COR-L47 (cell line): Measurements from ENCODE around the gene FNDC10.
"Not testable (repeated sequence)": the region's sequence is repeated elsewhere in the genome, so short reads cannot be mapped to it uniquely, and the experiment has no call there.

Experiments
- DNase-seq: peaks from one replicate; lab custom pipeline; 2025; lab: John Stamatoyannopoulos, UW

FNDC10 gene

DNA sequence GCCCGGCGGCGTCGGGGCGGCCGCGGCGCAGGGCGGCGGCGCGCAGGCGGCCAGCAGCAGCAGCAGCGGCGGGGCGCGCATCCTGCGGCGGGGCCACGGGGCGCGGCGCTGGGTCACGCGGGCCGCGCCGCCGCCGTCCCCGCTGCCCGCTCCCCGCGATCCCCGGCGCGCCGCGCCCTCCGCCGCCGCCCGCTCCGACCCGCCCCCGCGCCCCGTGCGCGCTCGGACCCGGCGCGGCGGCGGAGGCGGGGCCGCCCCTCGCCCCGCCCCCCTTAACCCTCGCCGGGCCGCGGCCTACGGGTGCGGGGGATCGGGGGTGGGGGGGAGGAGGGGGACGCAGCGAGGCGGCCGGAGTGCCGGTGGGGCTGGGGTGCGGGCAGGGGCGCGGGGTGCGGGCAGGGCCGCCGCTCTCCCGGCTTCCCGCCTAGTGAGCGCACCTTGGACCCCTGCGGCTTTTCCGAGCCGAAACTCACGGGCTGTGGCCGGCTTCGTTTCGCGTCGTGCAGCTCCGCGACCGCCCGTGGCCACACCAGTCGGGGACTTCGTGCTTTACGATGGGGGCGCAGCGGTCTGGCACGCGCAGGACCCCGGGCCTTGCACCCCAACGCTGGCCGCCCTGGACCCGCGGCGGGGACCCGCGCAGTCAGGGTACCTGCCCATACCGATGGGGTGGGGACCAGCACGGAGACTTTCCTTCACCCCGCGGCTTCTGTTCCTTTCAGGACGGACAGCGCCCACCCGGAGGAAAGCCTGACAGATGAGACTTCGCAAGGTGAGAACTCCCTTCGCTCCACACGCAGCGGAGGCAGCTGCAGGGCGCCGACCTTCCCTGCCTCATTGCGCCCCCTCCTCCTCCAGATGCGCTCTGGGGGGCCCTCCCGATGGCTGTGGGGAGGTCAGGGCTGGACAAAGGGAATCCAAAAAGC is at the start of gene FNDC10:
FNDC10 (minus strand) TSS at position 201 of the 926 bp plus-strand sequence; CDS start at position 81, 120 bp downstream.
- no peak for DNase-seq

DNA sequence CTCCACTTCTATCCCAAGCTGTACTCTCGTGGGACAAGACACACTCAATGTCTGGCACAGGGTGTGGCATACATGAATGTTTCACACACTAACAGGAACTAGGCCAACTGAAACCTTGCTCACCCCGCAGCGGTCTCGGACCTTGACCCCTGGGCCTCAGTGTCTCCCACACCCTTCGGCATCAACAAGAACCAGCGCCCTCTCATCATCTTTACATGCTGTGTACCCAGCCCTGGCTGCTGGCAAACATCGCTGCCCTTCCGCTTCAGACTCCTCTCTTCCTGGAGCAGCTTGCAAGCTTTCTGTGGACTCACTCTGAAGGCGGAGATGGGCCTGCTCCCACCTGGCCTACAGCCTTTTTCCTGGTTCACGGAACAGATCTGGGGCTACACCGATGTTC is 48.3 kb upstream of the FNDC10 start:
- DNase-seq: not testable (repeated sequence)

DNA sequence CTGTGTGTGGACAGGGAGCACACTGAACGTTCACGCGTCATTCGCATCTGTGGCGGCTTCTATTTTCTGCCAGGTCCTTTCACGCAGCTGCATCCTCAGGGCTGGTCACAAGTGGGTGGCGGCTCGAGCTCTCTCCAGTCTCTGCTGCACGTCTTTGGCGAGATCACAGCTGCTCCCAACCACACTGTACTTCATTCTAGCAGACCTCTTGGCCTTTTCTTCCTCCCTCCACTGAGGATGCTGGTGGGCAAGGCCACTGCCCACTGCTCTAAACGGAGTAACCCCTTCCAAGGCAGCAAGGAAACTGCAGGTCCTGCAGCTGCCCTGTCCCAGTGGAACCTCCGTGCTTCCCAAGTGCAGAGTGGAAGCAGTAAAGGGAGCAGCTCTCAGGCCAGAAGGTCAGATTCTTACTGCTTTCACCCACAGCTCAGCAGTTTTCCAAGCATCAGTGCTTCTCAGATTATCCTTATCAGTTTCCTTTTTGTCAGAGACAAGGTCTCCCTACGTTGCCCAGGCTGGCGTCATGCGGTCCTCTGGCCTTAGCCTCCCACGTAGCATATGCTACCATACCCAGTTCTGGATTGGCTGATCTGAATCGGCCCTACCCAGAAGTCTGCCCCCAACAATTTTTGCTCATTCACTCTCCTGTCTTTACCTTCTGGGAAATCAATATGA is 47.8 kb upstream of the FNDC10 start:
- not testable (repeated sequence) for DNase-seq

DNA sequence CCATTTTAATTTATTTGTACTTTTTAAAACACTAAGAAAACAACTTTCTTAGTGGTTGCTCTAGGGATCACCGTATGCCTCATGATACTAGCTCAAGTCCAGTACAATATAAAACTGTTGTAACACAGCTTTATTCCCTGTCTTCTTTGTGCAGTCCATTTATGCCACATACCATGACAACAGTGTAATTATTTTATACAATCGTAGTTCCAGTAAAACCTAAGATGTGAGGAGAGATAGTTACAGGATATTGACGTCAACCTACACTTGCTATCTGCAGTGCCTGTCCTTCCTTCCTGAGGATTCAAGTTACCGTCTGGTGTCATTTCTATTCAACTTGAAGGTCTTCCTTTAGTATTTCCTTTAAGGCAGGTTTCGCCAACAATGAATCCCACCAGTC is 46.4 kb upstream of the FNDC10 start:
- DNase-seq: not testable (repeated sequence)

DNA sequence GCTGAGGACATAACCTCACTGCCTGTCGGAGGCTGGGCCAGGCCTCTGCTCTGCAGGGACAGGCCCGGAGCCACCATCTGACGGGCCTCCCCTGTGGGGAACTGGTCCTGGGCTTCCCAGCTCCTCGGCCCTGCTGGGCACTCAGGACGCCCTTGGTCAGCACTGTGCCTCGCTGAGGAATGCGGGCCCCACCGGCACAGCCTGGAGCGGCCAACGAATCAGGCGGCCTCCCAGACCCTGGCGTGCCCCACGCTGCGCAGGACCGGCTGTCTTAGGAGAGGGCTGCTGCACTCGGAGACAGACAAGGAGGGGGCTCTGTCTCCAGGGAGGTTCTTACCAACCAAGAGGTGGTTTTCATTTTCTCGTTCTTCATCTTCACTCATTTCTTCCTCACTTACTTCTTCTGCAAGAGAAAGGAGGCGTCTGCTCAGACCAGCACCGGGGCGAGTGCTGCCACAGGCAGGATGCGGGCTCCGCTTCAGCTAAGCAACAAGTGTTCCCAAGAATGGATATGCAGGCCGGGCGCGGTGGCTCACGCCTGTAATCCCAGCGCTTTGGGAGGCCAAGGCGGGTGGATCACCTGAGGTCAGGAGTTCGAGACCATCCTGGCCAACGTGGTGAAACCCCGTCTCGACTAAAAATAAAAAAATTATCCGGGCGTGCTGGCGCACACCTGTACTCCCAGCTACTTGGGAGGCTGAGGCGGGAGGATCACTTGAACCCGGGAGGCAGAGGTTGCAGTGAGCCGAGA is 41.0 kb upstream of the FNDC10 start:
- not testable (repeated sequence) for DNase-seq

DNA sequence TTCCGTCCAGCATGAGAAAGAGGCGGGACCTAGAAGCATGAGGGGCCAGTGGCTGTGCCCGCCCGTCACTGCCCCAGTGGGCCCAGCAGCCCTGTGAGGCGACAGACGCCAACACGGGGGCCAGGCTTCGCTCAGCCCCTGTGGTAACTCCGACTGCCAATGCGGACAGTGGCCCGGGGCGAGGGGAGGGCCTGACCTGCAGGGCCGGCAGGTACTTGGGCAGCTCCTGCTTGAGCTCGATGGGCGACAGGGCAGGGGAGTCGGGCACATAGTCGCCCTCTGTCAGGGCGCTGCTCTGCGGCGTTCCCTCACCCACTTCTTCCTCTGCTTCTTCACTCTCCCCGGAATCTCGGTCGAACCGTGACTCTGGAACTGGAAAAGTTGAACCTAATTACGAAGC is 40.1 kb upstream of the FNDC10 start:
- not testable (repeated sequence) for DNase-seq

DNA sequence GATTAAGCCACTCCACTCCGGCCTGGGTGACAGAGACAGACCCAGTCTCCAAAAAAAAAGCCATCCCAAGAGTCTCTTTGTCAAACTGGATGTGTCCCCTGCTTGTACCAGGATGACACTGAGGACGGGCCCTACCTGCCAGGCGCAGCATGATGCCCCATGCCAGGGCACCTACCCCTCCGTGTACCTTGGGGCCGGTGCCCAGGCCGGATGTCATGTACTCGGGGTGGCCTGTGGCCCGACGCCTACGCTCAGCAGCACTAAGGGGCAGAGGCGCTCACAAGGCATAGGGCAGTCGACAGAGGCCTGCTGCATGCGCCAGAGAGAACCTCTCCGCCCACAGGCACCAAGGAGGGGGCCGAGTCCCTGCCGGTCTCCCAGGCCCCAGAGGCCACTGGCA is 39.4 kb upstream of the FNDC10 start:
- not testable (repeated sequence) for DNase-seq

DNA sequence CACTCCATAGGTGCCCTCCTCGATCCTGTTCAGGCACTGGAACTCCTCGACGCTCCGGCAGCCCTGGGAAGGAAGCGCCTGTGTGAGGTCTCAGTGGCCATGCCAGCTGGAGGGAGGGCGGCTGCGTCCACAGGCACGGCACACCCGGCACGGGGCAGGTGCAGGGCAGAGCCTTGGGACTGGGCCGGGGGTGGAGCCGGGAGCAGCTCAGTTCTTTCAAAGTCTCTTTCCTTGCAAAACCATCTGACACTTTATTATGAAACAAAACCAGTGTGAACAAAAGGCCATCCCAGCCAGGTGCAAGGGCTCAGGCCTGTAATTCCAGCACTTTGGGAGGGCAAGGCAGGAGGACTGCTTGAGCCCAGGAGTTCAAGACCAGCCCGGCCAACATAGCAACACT is 38.6 kb upstream of the FNDC10 start:
- DNase-seq: not testable (repeated sequence)

DNA sequence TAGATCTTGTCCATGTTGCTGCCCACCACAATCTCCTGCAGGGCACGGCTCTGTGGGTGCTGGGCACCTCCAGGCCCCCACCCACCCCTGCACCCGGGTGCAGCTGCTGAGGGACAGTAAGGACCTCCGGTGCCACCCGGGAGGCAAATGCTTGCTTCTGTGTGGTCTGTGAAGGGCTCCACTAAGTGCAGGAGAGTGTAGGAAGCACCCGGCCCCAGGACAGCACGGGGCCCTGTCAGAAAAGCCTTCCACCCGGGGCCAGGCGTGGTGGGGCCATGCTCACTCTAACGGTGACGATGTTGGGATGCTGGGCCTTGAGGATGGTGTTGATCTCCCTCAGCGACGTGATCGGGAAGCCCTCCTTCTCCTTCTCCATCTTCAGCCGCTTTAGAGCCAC is 37.5 kb upstream of the FNDC10 start:
- not testable (repeated sequence) for DNase-seq

DNA sequence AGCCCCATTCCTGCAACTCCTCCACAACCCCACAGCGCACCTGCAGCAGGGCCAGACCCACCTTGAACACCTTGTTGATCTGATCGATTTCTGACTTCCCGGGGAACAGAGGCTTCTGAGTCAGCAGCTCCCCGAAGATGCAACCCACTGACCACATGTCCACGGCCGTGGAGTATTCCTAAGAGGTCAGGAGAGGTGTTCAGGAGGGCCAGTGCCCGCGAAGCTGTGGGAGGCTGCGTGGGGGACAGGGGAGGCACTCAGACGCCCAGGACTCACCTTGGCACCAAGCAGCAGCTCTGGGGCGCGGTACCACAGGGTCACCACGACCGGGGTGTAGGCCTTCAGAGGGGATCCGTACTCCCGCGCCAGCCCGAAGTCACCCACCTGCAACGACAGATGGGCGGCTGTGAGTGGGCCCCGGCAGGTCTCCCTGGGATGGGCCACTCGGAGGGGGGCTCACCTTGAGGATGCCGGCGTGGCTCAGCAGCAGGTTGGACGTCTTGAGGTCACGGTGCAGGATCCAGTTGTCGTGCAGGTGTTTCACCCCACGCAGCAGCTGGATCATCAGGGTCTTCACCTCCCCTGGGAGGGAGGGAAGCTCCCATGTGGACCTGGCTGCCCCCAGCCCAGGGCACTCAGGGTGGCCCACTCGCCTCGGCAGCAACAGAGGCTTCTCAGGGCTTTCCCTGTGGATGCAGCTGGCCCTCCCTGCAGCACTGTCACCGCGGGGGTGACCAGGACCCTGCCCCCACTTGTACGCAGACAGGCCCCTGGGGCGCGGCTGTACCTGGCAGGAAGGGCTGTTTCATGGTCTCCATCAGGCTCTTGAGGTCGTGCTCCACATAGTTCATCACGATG is 36.9 kb upstream of the FNDC10 start:
- not testable (repeated sequence) for DNase-seq

DNA sequence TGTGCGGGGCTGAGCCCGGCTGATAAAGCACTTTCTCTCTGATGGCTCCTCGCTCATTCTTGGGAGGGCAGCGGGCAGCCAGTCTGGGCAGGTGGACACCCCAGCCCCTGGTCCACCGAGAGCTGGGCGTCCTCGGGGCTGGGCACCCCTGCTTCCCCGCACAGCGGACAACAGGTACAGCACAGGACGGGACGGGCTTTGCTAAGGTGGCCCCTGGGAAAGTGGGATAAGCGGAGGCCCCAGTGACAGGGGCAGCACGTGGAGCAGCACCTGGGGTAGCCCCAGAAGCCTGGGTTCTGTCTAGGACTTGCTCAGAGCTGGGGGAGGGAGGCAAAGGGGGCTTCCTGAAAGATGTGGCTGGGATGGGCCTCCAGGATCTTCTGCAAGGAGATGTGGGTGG is 34.7 kb upstream of the FNDC10 start:
- DNase-seq: not testable (repeated sequence)

DNA sequence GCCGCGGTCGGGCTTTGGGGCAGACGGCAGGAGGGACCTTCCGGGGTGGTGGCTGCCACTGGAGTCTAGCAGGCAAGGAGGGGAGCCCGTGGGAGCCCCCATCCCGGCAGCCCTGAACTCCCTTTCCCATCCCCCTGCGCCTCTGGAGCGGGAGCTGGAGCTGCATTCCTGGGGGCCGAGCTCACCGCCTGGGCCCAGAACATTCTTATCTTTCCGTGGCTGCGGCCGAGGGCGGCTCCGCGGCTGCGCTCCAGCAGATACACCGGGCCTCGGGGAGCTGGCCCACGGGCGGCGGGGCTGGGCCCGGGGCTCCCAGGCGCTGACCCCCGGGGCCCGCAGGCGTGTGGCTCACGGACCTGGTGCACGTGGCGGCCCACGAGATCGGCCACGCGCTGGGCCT is 33.5 kb upstream of the FNDC10 start:
- DNase-seq: not testable (repeated sequence)

DNA sequence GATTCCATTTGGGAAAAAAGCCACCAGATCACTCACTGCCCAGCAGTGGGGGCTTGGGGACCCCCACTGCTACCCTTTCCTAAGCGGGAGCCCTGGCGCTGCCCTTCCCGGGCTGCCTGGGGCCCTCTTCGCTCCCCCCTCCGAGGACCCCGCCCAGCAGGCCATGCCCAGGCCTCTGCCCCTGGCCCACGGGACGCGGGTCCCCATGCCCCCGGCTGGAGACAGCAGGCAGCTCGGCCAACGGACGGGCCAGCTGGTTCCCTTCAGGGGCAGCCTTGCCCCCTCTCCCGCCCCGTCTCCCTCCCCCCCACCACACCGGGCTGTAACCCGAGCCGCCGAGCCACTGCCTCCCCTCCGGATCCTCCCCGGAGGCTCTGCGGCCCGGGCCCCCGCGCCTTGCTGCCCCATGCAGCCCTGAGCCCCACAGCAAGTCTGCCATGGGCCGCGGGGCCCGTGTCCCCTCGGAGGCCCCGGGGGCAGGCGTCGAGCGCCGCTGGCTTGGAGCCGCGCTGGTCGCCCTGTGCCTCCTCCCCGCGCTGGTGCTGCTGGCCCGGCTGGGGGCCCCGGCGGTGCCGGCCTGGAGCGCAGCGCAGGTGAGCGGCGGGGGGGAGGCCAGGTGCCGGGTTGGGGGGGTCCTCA is 32.0 kb upstream of the FNDC10 start, which contains the start of gene MMP23B:
MMP23B (plus strand) TSS at position 392 of the 639 bp plus-strand sequence; CDS start at position 438, 46 bp downstream.
- no peak for DNase-seq

DNA sequence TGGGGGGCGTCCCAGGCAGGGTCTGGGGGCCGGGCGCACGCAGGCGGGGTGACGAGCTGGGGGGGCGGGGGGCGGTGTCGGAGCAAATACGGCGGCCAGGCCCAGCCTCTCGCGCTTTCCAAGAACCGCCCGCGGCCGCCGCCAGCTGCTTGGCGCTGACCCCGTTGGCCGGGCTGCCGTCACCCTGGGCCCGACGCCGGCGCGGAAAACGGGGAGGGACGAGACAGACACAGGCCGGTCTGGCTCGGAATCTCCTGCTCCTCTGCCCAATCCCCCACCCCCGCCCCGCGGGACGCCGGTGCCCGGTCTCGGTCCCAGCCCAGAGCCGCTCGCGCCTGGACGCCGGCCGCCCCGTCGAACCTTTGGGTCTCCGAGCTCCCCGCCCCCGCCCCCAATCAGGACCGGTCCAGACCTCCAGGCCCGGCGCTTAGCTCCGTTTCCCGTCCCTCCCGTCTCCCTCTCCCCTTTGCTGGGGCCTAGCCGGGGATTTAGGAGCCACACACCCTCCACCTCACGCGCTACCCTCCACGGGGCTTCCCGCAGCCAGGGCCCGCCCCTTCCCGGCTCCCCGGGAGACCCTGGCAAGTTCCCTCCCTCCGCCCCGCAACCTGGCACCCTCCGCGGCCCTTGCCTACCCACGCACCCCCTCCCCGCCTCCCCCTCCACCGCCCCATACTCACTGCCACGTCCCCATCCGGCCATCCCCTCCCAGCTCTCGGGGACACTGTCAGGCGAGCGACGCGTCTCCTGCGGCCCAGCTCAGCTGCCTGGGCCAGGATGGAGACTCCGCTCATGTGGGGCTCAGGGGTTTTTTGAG is 31.2 kb upstream of the FNDC10 start:
- DNase-seq: peak; percentile 18

DNA sequence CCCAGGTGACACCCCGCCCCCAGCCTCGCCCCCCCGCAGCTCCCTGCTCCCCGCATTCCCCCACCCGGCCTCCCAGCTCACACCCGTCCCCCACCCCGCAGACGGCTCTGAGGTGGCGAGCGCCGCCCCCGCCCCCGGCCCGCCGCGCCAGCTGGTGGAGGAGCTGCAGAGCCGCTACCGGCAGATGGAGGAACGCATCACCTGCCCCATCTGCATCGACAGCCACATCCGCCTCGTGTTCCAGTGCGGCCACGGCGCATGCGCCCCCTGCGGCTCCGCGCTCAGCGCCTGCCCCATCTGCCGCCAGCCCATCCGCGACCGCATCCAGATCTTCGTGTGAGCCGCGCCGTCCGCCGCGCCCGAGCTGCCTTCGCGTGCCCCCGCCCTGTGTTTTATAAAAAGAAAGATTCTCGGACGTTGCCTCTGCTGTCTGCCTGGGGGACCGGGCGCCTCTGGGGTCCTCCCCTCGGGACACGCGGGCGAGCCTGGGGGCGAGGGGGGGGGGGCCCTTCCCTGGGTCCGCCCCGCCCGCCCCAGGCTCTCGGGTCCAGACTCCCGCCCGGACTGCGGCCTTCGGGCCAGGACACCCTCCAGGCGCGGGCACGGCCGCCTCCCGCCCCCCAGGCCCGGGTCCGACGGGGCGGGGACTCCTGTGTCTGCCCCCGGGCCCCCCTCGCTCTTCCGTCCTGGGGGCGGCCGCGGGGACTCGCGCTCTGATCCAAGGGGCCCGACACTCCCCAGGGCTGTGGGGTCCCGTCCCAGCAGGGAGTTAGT is 30.4 kb upstream of the FNDC10 start:
- DNase-seq: peak; percentile 90

DNA sequence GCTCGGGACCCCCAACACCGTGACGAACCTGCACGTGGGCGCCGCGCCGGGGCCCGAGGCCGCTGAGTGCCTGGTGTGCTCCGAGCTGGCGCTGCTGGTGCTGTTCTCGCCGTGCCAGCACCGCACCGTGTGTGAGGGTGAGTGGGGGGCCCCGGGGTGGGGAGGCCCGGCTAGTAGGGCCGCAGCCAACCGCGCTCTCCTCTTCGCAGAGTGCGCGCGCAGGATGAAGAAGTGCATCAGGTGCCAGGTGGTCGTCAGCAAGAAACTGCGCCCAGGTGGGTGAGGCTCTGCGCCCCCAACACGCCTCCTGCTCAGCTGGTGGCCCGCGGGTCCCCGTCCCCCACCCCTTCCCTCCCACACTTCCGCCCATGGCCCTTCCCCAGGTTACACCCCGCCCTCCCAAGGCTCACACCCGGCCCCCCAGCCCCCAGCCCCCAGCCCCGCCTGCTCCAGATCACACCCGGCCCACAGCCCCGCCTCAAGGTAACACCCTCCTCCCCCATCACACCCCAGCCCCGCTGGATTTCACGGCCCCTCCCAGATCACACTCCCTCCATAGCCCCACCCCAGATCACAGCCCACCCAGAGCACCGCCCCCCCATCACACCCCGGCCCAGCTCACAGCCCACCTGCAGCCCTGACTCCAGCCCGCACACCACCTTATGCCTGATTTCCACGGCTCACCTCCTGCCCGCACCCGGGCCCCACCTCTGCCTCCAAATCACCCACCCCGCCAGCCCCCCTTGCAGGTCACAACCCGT is 29.7 kb upstream of the FNDC10 start:
- no peak for DNase-seq

DNA sequence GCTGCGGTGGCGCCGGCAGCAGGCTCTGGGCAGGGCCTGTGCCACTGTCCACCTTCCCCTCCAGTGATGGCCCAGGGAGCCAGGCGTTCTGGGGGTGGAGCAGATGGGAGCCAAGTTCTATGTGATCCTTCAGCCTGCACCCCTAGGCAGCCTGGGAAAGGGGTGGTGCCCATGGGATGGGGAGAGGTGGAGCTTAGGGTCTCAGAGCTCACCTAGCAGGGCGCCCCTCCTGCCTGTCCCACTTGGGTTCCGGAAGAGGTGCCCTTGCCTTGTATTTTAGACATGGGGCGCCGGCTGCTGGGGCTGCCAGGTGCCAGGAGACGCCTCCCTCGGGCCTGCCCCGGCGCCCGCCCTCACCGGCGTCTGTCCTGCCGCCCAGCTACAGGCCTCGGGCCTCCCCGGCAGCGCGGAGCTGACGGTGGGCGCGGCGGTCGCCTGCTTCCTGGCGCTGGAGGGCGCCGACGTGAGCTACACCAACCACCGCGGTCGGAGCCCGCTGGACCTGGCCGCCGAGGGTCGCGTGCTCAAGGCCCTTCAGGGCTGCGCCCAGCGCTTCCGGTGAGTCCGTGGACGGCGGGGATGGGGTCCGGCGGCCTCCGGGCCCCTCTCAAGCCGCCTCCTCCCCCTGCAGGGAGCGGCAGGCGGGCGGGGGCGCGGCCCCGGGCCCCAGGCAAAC is 29.0 kb upstream of the FNDC10 start:
- no peak for DNase-seq
